Measurements from ENCODE around the gene NUP210L. TPM values are rescaled to one million over a fixed set of nuclear protein-coding genes. Genes with fewer than 3 reads are reported as not detected.
A peak's percentile ranks its signal among the peaks of the same experiment; 100 is the strongest.

NUP210L gene
- total and polyA plus RNA-seq, 9 of the 15 experiments (the other 6 are each of a cell fraction or from before 2014, with no cell fraction given), result 0.01 to 0.04 TPM; not detected in 7

DNA sequence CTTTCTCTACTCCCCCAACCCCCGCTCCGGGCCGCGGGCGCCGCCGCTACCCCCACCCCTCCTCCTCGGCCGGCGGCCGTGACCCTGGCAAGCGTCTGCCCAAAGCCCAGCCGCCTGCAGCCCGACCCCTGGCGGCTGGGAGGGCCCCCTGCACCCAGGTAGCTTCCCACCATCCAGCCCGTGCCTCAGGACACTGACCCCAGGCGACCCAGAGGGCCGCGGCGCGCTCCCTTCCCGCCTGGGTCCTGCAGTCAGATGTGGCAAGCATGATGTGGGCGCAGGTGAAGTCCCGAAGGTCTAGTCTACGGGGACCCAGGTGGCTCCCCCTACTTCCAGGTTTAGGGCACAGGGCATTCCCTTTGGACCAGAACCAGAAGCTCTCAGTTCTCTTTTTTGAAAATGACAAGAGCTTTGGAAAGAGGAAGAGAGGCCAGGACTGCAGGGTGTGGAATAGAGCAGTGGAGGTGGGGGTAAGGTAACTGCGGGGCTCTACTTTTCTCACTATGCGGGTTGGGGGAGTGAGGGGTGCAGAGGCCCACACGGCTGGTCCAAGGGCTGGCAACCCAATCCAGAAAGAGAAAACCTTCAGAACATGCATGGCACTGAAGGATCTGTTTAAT, 208.1 kb downstream of the NUP210L start, which contains the start of gene DENND4B (continued):
- TF ChIP-seq ZNF407 (IDR thresholded peaks at IDR 0.05; ENCODE audit: low read depth), result no peak
- no peak for TF ChIP-seq ZNF449 (CRISPR knock-in tag; IDR thresholded peaks at IDR 0.05)
- no peak for TF ChIP-seq RBM39 (optimal IDR thresholded peaks at IDR 0.05; ENCODE audit: low read depth, low read length)
- TF ChIP-seq ZNF551 (CRISPR knock-in tag; IDR thresholded peaks at IDR 0.05), result no peak
- TF ChIP-seq PPARD (CRISPR knock-in tag; IDR thresholded peaks at IDR 0.05), result no peak
- TF ChIP-seq CEBPG (CRISPR knock-in tag; IDR thresholded peaks at IDR 0.05), result no peak
- no peak for TF ChIP-seq CEBPG (tag; conservative IDR thresholded peaks at IDR 0.05 in 1 of 2, IDR thresholded peaks at IDR 0.05 in 1 of 2)
- TF ChIP-seq ZNF311 (CRISPR knock-in tag; IDR thresholded peaks at IDR 0.05), result no peak
- no peak for TF ChIP-seq SMAD3 (CRISPR knock-in tag; conservative IDR thresholded peaks at IDR 0.05)
- no peak for TF ChIP-seq MCM5 (IDR thresholded peaks at IDR 0.05; ENCODE audit: low read depth)
- no peak for TF ChIP-seq IRF1 (CRISPR knock-in tag; IDR thresholded peaks at IDR 0.05; ENCODE audit: borderline replicate concordance)
- TF ChIP-seq, protein P1, sequence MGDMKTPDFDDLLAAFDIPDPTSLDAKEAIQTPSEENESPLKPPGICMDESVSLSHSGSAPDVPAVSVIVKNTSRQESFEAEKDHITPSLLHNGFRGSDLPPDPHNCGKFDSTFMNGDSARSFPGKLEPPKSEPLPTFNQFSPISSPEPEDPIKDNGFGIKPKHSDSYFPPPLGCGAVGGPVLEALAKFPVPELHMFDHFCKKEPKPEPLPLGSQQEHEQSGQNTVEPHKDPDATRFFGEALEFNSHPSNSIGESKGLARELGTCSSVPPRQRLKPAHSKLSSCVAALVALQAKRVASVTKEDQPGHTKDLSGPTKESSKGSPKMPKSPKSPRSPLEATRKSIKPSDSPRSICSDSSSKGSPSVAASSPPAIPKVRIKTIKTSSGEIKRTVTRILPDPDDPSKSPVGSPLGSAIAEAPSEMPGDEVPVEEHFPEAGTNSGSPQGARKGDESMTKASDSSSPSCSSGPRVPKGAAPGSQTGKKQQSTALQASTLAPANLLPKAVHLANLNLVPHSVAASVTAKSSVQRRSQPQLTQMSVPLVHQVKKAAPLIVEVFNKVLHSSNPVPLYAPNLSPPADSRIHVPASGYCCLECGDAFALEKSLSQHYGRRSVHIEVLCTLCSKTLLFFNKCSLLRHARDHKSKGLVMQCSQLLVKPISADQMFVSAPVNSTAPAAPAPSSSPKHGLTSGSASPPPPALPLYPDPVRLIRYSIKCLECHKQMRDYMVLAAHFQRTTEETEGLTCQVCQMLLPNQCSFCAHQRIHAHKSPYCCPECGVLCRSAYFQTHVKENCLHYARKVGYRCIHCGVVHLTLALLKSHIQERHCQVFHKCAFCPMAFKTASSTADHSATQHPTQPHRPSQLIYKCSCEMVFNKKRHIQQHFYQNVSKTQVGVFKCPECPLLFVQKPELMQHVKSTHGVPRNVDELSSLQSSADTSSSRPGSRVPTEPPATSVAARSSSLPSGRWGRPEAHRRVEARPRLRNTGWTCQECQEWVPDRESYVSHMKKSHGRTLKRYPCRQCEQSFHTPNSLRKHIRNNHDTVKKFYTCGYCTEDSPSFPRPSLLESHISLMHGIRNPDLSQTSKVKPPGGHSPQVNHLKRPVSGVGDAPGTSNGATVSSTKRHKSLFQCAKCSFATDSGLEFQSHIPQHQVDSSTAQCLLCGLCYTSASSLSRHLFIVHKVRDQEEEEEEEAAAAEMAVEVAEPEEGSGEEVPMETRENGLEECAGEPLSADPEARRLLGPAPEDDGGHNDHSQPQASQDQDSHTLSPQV (IDR thresholded peaks at IDR 0.05), result peak; percentile 48; the same call in 1 of the 2 replicates

Measured in K562 (cell line).